ENCODE measurements around the gene ERMP1.
"Not testable (repeated sequence)": the region's sequence is repeated elsewhere in the genome, so short reads cannot be mapped to it uniquely, and the experiment has no call there.

Gene ERMP1

DNA sequence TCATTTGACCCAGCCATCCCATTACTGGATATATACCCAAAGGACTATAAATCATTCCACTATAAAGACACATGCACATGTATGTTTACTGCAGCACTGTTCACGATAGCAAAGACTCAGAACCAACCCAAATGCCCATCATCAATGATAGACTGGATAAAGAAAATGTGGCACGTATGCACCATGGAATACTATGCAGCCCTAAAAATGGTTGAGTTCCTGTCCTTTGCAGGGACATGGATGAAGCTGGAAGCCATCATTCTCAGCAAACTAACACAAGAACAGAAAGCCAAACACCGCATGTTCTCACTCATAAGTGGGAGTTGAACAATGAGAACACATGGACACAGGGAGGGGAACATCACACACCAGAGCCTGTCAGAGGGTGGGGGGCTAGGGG is 49.5 kb downstream of the ERMP1 start:
- DNase-seq (ENCODE audit: low spot score), result not testable (repeated sequence)

DNA sequence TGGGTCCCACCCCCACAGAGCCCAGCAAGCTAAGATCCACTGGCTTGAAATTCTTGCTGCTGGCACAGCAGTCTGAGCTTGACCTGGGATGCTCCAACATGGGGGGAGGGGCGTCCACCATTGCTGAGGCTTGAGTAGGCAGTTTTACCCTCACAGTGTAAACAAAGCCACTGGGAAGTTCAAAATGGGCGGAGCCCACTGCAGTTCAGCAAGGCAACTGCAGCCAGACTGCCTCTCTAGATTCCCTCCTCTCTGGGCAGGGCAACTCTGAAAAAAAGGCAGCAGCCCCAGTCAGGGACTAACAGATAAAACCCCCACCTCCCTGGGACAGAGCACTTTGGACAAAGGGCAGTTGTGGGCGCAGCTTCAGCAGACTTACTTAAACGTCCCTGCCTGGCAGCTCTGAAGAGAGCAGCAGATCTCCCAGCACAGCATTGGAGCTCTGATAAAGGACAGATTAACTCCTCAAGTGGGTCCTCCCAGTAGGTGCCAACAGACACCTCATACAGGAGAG is 53.2 kb downstream of the ERMP1 start:
- not testable (repeated sequence) for DNase-seq (ENCODE audit: low spot score)

DNA sequence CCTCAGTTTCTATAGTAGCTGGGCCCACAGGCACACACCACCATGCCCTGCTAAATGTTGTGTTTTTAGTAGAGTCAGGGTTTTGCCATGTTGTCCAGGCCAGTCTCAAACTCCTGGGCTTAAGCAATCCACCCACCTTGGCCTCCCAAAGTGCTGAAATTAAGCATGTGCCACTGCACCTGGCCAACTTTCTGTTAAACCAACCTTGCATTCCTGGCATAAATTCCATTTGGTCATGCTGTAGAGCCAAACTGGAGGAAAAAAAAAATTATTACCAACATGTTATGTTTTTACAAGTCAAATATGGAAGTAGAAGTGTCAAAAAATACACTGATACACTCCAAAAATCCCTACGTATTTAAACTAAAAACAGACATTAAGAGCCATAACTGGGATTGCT is 54.1 kb downstream of the ERMP1 start:
- no peak for DNase-seq (ENCODE audit: low spot score)

GRCh38 chr9:5773324-5773999 is 59.5 kb downstream of the ERMP1 start:
- no peak for DNase-seq (ENCODE audit: low spot score)

GRCh38 chr9:5767968-5768932 is 64.7 kb downstream of the ERMP1 start:
- no peak for DNase-seq (ENCODE audit: low spot score)

DNA sequence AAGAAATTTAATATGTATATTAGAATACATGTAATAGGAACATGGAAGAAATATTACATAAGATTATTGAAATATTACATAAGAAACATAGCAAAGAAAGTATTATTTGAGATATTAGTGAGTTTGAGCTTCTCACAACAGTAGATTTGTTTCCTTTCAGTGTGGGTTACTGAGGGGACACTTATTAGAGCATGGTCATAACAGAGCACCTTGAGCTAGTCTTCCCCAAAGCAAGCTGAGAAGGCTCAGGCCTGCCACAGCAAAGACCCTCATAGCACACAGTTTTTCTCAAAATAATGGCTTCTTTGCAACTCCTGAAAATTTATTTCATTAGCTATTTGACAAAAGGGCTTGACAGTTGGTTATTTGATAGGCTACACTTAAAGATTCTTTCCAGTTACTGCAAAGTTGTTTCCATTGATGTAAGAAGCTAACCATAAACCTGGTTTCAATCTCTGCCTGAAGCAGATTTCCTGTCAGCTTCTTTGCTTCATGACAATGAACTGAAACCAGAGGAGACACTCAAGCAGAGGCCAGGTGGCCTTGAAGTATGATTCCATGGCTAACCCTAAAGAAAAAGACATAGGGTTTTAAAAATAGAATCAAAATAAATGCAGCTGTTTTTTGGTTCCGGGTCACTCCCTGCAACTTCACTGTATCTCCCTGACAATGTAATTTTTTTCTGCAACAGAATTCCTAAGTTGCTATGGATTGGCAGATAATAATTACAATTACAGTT is 68.6 kb downstream of the ERMP1 start:
- DNase-seq (ENCODE audit: low spot score), result no peak

DNA sequence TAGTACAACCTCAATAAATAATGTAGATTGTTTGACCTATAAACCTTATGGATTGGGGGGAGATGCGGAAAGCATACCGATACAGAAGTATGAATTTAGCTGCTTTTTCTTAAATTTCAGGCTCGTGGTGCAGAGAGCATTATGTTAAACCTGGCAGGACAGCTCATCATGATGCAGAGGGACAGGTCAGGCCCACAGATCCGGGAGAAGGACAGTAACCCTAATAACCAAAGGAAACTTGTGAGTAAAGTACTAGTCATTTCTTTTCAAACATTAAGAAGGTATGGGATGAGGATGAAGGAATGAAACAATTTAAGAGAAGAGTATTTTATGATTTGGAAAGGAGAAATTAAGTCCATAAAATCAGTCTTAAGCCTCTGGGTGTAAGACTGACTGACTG is 70.5 kb downstream of the ERMP1 start:
- no peak for DNase-seq (ENCODE audit: low spot score)

DNA sequence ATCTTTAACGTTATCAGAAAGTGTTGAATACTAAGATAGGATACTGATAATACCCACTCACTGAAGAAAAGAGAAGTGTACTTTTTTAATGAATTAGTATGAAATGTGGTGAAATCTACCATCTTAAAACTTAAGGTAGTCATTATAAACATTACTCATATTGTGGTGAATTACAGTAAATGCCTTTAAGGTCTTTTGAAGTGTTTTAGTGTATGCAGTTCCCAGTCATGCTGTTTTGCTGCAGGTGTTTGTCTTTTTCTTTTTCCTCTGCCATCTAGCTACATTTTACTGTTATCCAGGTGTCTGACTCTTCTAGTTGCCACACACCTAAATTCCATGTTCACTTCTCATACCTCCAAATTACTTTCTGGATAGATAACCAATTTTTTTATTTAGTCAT is 72.6 kb downstream of the ERMP1 start:
- no peak for DNase-seq (ENCODE audit: low spot score)

- no peak for DNase-seq (ENCODE audit: low spot score)
Observed at GRCh38 chr9:5756633-5757032, 76.3 kb downstream of the ERMP1 start.

DNA sequence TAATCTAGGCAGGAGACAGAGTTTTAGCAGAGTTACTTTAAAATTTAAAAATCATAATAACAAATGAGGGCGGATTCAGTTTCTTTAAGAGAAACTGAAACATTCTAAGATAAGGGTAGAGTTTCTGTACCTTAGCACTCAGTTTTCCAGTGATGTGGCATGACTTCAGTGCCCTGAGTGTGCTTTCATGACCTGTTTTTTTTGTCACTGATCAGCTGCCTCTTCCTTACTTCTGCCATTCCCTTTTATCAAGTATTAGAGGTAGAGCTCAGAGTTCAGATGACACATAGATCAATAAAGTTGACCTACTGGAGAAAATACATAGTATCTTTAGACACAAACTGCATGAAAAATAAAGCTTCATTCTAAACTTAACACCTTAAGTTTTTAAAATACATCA is 82.3 kb downstream of the ERMP1 start:
- no peak for DNase-seq (ENCODE audit: low spot score)

- no peak for DNase-seq (ENCODE audit: low spot score)
Observed at GRCh38 chr9:5749306-5749705, 83.6 kb downstream of the ERMP1 start.

DNA sequence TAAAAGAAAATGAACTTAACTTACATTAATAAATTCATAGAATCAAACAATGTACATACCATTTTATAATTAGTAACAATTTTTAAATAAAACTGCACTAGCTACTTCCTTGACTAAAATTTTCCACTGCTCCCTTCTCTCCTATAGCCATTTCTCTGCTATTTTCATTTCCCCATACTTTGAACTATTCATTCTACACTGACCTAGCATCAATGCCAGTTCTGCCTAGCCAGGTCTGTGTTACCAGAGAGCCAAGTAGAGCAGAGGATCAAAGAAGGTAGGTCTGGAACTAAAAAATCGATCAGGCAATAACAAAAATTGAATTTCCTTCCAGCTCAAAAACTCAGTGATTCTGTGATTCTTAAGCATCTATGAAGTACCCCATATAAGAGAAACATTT is 84.5 kb downstream of the ERMP1 start:
- DNase-seq (ENCODE audit: low spot score), result no peak

GRCh38 chr9:5743109-5743508 is 89.8 kb downstream of the ERMP1 start:
- DNase-seq (ENCODE audit: low spot score), result no peak

- no peak for DNase-seq (ENCODE audit: low spot score)
Observed at GRCh38 chr9:5736563-5737346, 96.2 kb downstream of the ERMP1 start.

DNA sequence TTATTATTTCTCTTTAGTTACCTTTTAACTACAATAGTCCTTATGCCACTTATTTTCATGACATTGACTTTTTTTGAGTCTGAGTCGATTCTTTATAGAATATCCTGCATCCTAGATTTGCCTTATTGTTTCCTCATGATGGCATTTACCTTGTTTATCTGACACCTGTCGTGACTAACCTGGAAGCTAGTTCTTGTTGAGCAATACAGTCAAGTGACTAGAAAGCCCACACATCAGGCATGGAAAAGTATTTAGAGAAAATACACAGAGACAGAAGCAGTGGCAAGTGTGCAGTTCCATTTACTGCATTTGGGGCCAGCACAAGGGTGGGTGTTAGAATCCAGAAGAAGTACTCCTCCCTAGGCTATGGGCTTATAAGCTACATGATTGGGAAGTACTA is 97.8 kb downstream of the ERMP1 start:
- no peak for DNase-seq (ENCODE audit: low spot score)
